Loucy (cell line): ENCODE results near the gene TSG101.

Source experiments
- CTCF ChIP-seq: fragments of 200-600 bp; sonication (generic); conservative IDR thresholded peaks from 2 replicates; pipeline ENCODE4 v1.5.1; 2014; ENCODE audit warnings: mild to moderate bottlenecking, antibody characterized with exemption, low read length
- EZH2phosphoT487 ChIP-seq: fragments of 200-600 bp; IDR thresholded peaks from 2 replicates; pipeline ENCODE4 v1.6.1; 2018; ENCODE audit warnings: antibody characterized with exemption, mild to moderate bottlenecking, moderate library complexity, borderline replicate concordance

- no peak for TF ChIP-seq CTCF
- TF ChIP-seq EZH2phosphoT487: no peak
Measured at GRCh38 chr11:18468059-18468458, 58.7 kb downstream of the TSG101 start.
